Stomach (tissue), 4 donors: ENCODE data around the gene DAG1.

ENCODE experiments used
- CTCF ChIP-seq, 7 experiments: fragments of 450-650 bp in 4 of 7; fragments of 200-600 bp in 3 of 7; sonication (generic) in 3 of 7; IDR thresholded peaks; one replicate each; pipeline ENCODE4 v1.5.1; 2016 to 2019; ENCODE audit warnings: antibody characterized with exemption in 7 of 7, control low read depth in 2 of 7, mild to moderate bottlenecking in 1 of 7
- EP300 ChIP-seq: sonication (generic); formaldehyde crosslinking; IDR thresholded peaks from one replicate; pipeline ENCODE4 v1.6.1; 2017; ENCODE audit warnings: antibody characterized with exemption
- POLR2A ChIP-seq, 4 donors: fragments of 450-650 bp; IDR thresholded peaks; one replicate each; pipeline ENCODE4 v1.6.1; 2016; ENCODE audit warnings: antibody characterized with exemption in 4 of 4, control low read depth in 2 of 4, mild to moderate bottlenecking in 1 of 4, moderate library complexity in 1 of 4
- POLR2AphosphoS5 ChIP-seq, 3 donors: sonication (generic); formaldehyde crosslinking; IDR thresholded peaks; one replicate each; pipeline ENCODE4 v1.6.1; 2016; ENCODE audit warnings: antibody characterized with exemption in 3 of 3

DNA sequence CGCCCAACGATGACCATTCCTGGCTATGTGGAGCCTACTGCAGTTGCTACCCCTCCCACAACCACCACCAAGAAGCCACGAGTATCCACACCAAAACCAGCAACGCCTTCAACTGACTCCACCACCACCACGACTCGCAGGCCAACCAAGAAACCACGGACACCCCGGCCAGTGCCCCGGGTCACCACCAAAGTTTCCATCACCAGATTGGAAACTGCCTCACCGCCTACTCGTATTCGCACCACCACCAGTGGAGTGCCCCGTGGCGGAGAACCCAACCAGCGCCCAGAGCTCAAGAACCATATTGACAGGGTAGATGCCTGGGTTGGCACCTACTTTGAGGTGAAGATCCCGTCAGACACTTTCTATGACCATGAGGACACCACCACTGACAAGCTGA lies 61.6 kb downstream of the DAG1 start:
- TF ChIP-seq CTCF (IDR thresholded peaks at IDR 0.05) (no peak), POLR2AphosphoS5 (IDR thresholded peaks at IDR 0.05) (no peak), POLR2A (IDR thresholded peaks at IDR 0.05) (no peak), EP300 (no peak)
